IPS DF 19.7 (cell line): ENCODE measurements around the gene ADAMTS7.
A peak's percentile ranks its signal among the peaks of the same experiment; 100 is the strongest.
"Not testable (repeated sequence)": the region's sequence is repeated elsewhere in the genome, so short reads cannot be mapped to it uniquely, and the experiment has no call there.

Source experiments
- DNase-seq: peaks from one replicate; pipeline ENCODE4 v3.0.0-alpha.2; 2013; ENCODE audit warnings: low read depth, low spot score

Gene ADAMTS7

GRCh38 chr15:78719819-78720450, 91.3 kb downstream of the ADAMTS7 start:
- DNase-seq = not testable (repeated sequence)

GRCh38 chr15:78718837-78719236, 92.4 kb downstream of the ADAMTS7 start:
- no peak for DNase-seq

GRCh38 chr15:78717956-78718656, 93.2 kb downstream of the ADAMTS7 start:
- DNase-seq = no peak

- DNase-seq = no peak
Measured at GRCh38 chr15:78716651-78717050, 94.6 kb downstream of the ADAMTS7 start.

GRCh38 chr15:78715930-78716329, 95.3 kb downstream of the ADAMTS7 start:
- DNase-seq = no peak

GRCh38 chr15:78715434-78715833, 95.8 kb downstream of the ADAMTS7 start:
- DNase-seq = no peak

- no peak for DNase-seq
Measured at GRCh38 chr15:78714890-78715289, 96.4 kb downstream of the ADAMTS7 start.

GRCh38 chr15:78712797-78713515, 98.3 kb downstream of the ADAMTS7 start:
- DNase-seq = no peak

- DNase-seq = no peak
Measured at GRCh38 chr15:78711638-78712037, 99.6 kb downstream of the ADAMTS7 start.

- DNase-seq = peak; percentile 30
Measured at GRCh38 chr15:78709263-78709882, 101.9 kb downstream of the ADAMTS7 start.
